Keratinocyte (primary cell): ENCODE data around the gene SDK1.

Source experiments
- EZH2 ChIP-seq: IDR thresholded peaks from one replicate; pipeline ENCODE4 v1.6.1; 2012; ENCODE audit warnings: inconsistent platforms, mild to moderate bottlenecking, low read length, moderate library complexity
- TF ChIP-seq, protein P1 (sequence below), 3 experiments: IDR thresholded peaks in 1 of 3; conservative IDR thresholded peaks in 1 of 3; optimal IDR thresholded peaks in 1 of 3; 2 replicates in 2 of 3; 3 replicates in 1 of 3; pipeline versions ENCODE3 to v1.5.1; 2011; ENCODE audit warnings: low read length in 3 of 3, mild to moderate bottlenecking in 3 of 3, moderate library complexity in 2 of 3, control low read depth in 1 of 3, inconsistent platforms in 1 of 3; ENCODE audit not compliant: insufficient read depth in 2 of 3; ENCODE audit errors: extremely low read depth in 1 of 3

DNA sequence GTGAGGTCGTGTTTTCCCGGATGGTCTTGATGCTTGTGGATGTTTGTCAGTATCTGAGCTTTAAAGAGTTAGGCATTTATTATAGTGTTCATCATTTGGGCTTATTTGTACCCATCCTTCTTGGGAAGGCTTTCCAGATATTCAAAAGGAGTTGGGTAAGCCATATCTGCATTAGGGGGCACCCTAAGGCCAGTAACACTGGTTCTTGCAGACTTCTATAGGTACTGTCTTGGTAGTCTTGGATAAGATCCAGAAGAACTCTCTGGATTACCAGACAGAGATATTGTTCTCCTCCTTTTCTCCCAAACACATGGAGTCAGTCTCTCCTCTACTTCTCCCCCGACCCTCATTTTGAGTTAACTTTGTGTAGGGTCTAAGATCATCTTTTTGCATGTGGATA is 92.8 kb downstream of the SDK1 start:
- TF ChIP-seq, protein P1, sequence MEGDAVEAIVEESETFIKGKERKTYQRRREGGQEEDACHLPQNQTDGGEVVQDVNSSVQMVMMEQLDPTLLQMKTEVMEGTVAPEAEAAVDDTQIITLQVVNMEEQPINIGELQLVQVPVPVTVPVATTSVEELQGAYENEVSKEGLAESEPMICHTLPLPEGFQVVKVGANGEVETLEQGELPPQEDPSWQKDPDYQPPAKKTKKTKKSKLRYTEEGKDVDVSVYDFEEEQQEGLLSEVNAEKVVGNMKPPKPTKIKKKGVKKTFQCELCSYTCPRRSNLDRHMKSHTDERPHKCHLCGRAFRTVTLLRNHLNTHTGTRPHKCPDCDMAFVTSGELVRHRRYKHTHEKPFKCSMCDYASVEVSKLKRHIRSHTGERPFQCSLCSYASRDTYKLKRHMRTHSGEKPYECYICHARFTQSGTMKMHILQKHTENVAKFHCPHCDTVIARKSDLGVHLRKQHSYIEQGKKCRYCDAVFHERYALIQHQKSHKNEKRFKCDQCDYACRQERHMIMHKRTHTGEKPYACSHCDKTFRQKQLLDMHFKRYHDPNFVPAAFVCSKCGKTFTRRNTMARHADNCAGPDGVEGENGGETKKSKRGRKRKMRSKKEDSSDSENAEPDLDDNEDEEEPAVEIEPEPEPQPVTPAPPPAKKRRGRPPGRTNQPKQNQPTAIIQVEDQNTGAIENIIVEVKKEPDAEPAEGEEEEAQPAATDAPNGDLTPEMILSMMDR (optimal IDR thresholded peaks at IDR 0.05 in 1 of 3, IDR thresholded peaks at IDR 0.05 in 1 of 3, conservative IDR thresholded peaks at IDR 0.05 in 1 of 3; ENCODE audit: extremely low read depth in 1 of 3, insufficient read depth in 2 of 3, low read length in 3 of 3), result peak in 1 of 3 experiments; percentile 12
- TF ChIP-seq EZH2, result no peak
